Measurements from ENCODE around the gene EPB41. TPM values are rescaled to one million over a fixed set of nuclear protein-coding genes. Genes with fewer than 3 reads are reported as not detected.

Gene EPB41
- total and polyA plus RNA-seq, 9 of the 15 experiments (the other 6 are each of a cell fraction or from before 2014, with no cell fraction given) = 3.7 to 213 (median 141) TPM

- 0 out of 2 replicates have a peak, but pooled peaks have one; percentile 12 for TF ChIP-seq SOX6 (IDR thresholded peaks at IDR 0.05)
- TF ChIP-seq ASH1L (IDR thresholded peaks at IDR 0.05; ENCODE audit: borderline replicate concordance, low read depth, partially characterized antibody) = no peak
- TF ChIP-seq RBM17 (IDR thresholded peaks at IDR 0.05; ENCODE audit: borderline replicate concordance, low read depth, low read length) = no peak
- TF ChIP-seq AFF1 (IDR thresholded peaks at IDR 0.05; ENCODE audit: low read depth in 1 of 2, partially characterized antibody in 2 of 2) = no peak
- no peak for TF ChIP-seq BRCA1 (IDR thresholded peaks at IDR 0.05)
- TF ChIP-seq BRCA1 (CRISPR knock-in tag; IDR thresholded peaks at IDR 0.05) = no peak
- TF ChIP-seq ZBTB34 (CRISPR knock-in tag; IDR thresholded peaks at IDR 0.05) = no peak
- no peak for TF ChIP-seq CBX3 (IDR thresholded peaks at IDR 0.05; ENCODE audit: borderline replicate concordance in 1 of 2, low read length in 2 of 2)
- TF ChIP-seq RCOR1 (IDR thresholded peaks at IDR 0.05; ENCODE audit: borderline replicate concordance in 1 of 2, low read depth in 2 of 2, low read length in 2 of 2) = peak in 1 of 2 experiments; percentile 4; a peak in 1 of 4 replicates
- no peak for TF ChIP-seq MCM7 (IDR thresholded peaks at IDR 0.05)
- no peak for TF ChIP-seq NR2F6 (CRISPR knock-in tag; IDR thresholded peaks at IDR 0.05)
- TF ChIP-seq BDP1 (IDR thresholded peaks at IDR 0.05; ENCODE audit: insufficient read depth, insufficient read length) = no peak
- no peak; the same call in 1 of the 2 replicates for TF ChIP-seq ATF6 (CRISPR knock-in tag; IDR thresholded peaks at IDR 0.05)
- TF ChIP-seq ZNF77 (CRISPR knock-in tag; IDR thresholded peaks at IDR 0.05) = no peak
- TF ChIP-seq FOXO4 (CRISPR knock-in tag; IDR thresholded peaks at IDR 0.05) = no peak
- no peak for TF ChIP-seq ESRRB (CRISPR knock-in tag; IDR thresholded peaks at IDR 0.05; ENCODE audit: borderline replicate concordance)
- TF ChIP-seq NFRKB (IDR thresholded peaks at IDR 0.05; ENCODE audit: low read depth) = no peak
- TF ChIP-seq DIDO1 (tag; IDR thresholded peaks at IDR 0.05; ENCODE audit: low read depth) = no peak
- TF ChIP-seq TBP (optimal IDR thresholded peaks at IDR 0.05; ENCODE audit: low read depth, low read length) = peak; percentile 41
- no peak for TF ChIP-seq ZNF408 (CRISPR knock-in tag; IDR thresholded peaks at IDR 0.05; ENCODE audit: low read depth)
Measured at GRCh38 chr1:28914228-28915030, at the start of gene EPB41 (continued).
